Stomach (tissue), 9 donors: ENCODE measurements around the gene ADCY9. TPM values are rescaled to one million over a fixed set of nuclear protein-coding genes. Genes with fewer than 3 reads are reported as not detected.

Source experiments
- DNase-seq, 2 donors: peaks; one replicate each; pipeline versions ENCODE4 v3.0.0 to v3.0.0-alpha.2; 2013 to 2019
- H3K27ac ChIP-seq, 5 donors: fragments of 200-600 bp in 4 of 5; sonication (generic) in 4 of 5; one replicate each; pipeline ENCODE4 v1.5.1; 2013 to 2019; ENCODE audit warnings: mild to moderate bottlenecking in 1 of 5, moderate library complexity in 1 of 5
- H3K27me3 ChIP-seq, 3 donors: fragments of 200-600 bp; sonication (generic); one replicate each; pipeline ENCODE4 v1.5.1; 2017 to 2019; ENCODE audit warnings: mixed run types in 1 of 3
- H3K36me3 ChIP-seq, 4 donors: fragments of 200-600 bp; sonication (generic); 1 replicate in 3 of 4; 2 replicates in 1 of 4; pipeline ENCODE4 v1.5.1; 2016 to 2019
- H3K4me1 ChIP-seq, 4 donors: fragments of 200-600 bp; sonication (generic); one replicate each; pipeline ENCODE4 v1.5.1; 2016 to 2019
- H3K4me3 ChIP-seq, 4 donors: fragments of 200-600 bp; sonication (generic) in 3 of 4; one replicate each; pipeline ENCODE4 v1.5.1; 2016 to 2019; ENCODE audit warnings: mild to moderate bottlenecking in 1 of 4
- H3K9me3 ChIP-seq, 4 donors: fragments of 200-600 bp; sonication (generic); one replicate each; pipeline ENCODE4 v1.5.1; 2016 to 2019
- EP300 ChIP-seq: sonication (generic); formaldehyde crosslinking; IDR thresholded peaks from one replicate; pipeline ENCODE4 v1.6.1; 2017; ENCODE audit warnings: antibody characterized with exemption
- POLR2A ChIP-seq, 4 donors: fragments of 450-650 bp; IDR thresholded peaks; one replicate each; pipeline ENCODE4 v1.6.1; 2016; ENCODE audit warnings: antibody characterized with exemption in 4 of 4, control low read depth in 2 of 4, mild to moderate bottlenecking in 1 of 4, moderate library complexity in 1 of 4
- POLR2AphosphoS5 ChIP-seq, 3 donors: sonication (generic); formaldehyde crosslinking; IDR thresholded peaks; one replicate each; pipeline ENCODE4 v1.6.1; 2016; ENCODE audit warnings: antibody characterized with exemption in 3 of 3
- WGBS, 5 donors: extraction: QIAGEN DNeasy Blood & Tissue Kit in 3 of 5; methylation state at CpG; one replicate each; pipeline versions ENCODE4 v1.1.5 to v1.1.7; 2013 to 2018; 5-methylcytosine and 5-hydroxymethylcytosine counted together
- intact Hi-C: fragments of 100-400 bp; cut with DNase I; formaldehyde crosslinking; loops from one replicate; pipeline ENCODE4 v1.15.1; 2023; ENCODE audit warnings: low total_unique reads
- polyA plus RNA-seq, 3 donors: library from polyadenylated mRNA; stranded (reverse); fragments of 200-250 nt; gene quantifications; one replicate each; pipeline ENCODE4 v1.2.3, GENCODE V29; 2013
- total RNA-seq, 5 donors: library from RNA; depleted of rRNA; stranded (reverse); fragments of >200 nt; gene quantifications; one replicate each; pipeline versions ENCODE4 v1.1.0 to v1.2.3, GENCODE V29; 2014 to 2016
- TF ChIP-seq, protein P1 (sequence below), 7 experiments: fragments of 450-650 bp in 4 of 7; fragments of 200-600 bp in 3 of 7; sonication (generic) in 3 of 7; IDR thresholded peaks; one replicate each; pipeline ENCODE4 v1.5.1; 2016 to 2019; ENCODE audit warnings: antibody characterized with exemption in 7 of 7, control low read depth in 2 of 7, mild to moderate bottlenecking in 1 of 7
- donor health status: healthy with polysubstance abuse.
- donor health status: Bipolar disorder and iron deficiency.
- donor health status: healthy.

The ADCY9 gene
- total and polyA plus RNA-seq, 8 donors, result 1.7 to 55.0 (median 12.9) TPM

DNA sequence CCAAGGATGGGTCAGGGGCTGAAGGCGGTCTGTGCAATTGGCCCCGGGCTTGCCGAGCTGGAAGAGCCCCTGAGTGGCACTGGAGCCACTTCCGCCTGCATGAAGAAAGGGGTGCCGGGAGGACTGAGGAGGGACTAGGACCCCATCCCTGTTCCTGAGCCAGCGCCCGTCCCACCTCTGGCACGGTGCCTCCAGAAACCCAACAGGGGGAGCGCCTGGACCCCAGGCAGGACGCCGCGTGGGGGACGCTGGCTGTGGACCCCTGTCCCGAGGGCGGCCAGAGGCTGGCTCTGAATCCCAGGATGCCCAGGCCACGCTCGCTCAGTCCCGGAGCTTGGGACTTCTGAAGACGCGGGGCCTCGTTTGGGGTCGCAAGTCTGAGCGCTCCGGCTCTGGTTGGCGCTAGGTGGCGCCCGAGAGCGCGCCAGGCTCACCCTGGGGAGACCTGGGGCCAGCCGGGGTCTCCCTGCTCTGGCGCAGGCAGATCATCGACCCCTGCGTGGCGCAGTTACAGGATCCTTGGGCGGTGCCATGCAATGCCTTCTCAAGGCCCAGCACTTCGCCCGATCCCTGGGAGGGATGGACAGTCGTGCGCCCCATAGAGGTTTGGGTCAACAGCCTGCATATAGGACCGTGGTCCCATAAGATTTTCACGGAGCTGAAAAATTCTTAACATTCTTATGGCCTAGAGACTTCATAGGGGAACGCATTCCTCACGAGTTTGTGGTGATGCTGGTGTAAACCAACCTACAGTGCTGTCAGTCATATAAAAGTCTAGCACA lies 177.2 kb downstream of the ADCY9 start:
- 8 to 14% (median 9%) methylated on average over 31 to 43 of the region's 43 CpGs for WGBS, 5 donors
- peak; percentile 40 to 89 for DNase-seq
- intact Hi-C loops, result no loop called here
- Histone ChIP-seq H3K9me3 (no peaks in the 10 kb centered on the region), H3K4me3 (peak overlapping the region; percentile 48 to 50 (median 50)), H3K27me3 (peaks cover 0 to 7% (median 0%) of the 10 kb centered on the region in 3 donors), H3K36me3 (no peaks in the 10 kb centered on the region), H3K27ac (no peak overlapping the region), H3K4me1 (peaks cover 6 to 13% (median 11%) of the 10 kb centered on the region in 4 donors)
- TF ChIP-seq, protein P1, sequence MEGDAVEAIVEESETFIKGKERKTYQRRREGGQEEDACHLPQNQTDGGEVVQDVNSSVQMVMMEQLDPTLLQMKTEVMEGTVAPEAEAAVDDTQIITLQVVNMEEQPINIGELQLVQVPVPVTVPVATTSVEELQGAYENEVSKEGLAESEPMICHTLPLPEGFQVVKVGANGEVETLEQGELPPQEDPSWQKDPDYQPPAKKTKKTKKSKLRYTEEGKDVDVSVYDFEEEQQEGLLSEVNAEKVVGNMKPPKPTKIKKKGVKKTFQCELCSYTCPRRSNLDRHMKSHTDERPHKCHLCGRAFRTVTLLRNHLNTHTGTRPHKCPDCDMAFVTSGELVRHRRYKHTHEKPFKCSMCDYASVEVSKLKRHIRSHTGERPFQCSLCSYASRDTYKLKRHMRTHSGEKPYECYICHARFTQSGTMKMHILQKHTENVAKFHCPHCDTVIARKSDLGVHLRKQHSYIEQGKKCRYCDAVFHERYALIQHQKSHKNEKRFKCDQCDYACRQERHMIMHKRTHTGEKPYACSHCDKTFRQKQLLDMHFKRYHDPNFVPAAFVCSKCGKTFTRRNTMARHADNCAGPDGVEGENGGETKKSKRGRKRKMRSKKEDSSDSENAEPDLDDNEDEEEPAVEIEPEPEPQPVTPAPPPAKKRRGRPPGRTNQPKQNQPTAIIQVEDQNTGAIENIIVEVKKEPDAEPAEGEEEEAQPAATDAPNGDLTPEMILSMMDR (IDR thresholded peaks at IDR 0.05), result peak in 5 of 7 experiments; percentile 39 to 90 (median 88)
- TF ChIP-seq EP300, result no peak

DNA sequence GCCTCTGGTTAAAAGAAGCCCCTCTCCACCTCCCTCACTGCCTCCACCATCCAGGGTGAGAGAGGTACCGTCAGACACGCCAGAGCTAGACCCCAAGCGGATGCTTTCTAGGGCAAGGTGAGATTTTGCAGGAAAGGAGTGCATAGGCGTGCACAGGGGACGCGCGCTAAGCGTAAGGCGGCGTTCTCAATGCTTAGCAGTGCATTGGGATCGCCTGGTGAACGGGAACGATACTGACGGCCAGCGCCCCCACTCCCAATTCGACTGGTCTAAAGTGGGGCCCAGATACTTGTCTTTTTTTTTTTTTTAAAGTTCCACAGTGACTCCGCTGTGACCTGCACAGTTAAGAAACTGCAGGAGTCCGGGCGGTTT lies 177.8 kb downstream of the ADCY9 start:
- no peak for TF ChIP-seq POLR2A (IDR thresholded peaks at IDR 0.05)
- no peak for TF ChIP-seq EP300
- TF ChIP-seq POLR2AphosphoS5 (IDR thresholded peaks at IDR 0.05), result no peak
- TF ChIP-seq, protein P1 (IDR thresholded peaks at IDR 0.05), result no peak
- H3K36me3 ChIP-seq, result no peaks in the 10 kb centered on the region
- peak overlapping the region; percentile 48 to 50 (median 50) for H3K4me3 ChIP-seq
- intact Hi-C loops, result no loop called here
- no peak overlapping the region for H3K27ac ChIP-seq
- no peaks in the 10 kb centered on the region for H3K9me3 ChIP-seq
- DNase-seq, result no peak
- H3K4me1 ChIP-seq, result peaks cover 6 to 13% (median 11%) of the 10 kb centered on the region in 4 donors
- 40 to 65% (median 49%) methylated on average over 19 of the region's 19 CpGs for WGBS, 5 donors
- H3K27me3 ChIP-seq, result peaks cover 0 to 7% (median 0%) of the 10 kb centered on the region in 3 donors

DNA sequence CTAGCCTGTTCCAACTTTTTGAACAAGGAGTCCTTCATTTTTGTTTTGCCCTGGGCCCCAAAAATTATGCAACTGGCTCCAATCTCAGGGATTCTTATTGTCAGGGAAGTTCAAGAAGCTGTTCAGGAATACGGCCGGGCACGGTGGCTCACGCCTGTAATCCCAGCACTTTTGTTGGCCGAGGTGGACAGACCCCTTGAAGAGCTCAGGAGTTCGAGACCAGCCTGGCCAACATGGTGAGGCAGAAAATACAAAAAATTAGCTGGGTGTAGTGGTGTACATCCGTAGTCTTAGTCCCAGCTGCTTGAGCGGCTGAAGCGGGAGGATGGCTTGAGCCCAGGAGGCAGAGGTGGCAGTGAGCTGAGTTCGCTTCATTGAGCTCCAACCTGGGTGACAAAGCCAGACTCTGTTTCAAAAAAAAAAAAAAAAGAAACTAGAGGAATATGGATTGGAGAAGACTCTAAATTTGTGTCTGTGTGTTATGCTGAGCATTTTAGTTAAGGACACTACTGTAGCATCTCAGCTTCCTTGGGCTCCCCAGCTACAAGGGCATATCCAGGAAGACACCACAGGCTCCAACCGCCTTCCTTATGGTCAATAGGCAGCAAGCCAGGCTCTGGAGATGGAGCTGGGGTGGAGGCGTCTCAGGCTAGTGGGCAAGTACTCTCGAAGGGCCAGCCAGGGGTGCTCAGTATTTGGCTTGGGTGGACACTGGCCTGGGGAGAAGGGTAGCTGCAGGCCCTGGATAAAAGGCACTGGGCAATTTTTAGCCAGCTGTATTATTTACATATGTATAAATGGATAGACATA lies 179.0 kb downstream of the ADCY9 start:
- Histone ChIP-seq H3K27ac (no peak overlapping the region), H3K36me3 (no peaks in the 10 kb centered on the region), H3K9me3 (no peaks in the 10 kb centered on the region), H3K27me3 (peaks cover 0 to 7% (median 0%) of the 10 kb centered on the region in 3 donors), H3K4me1 (peaks cover 6 to 13% (median 11%) of the 10 kb centered on the region in 4 donors), H3K4me3 (no peak overlapping the region)
- DNase-seq, result no peak
- intact Hi-C loops, result no loop called here
- WGBS, 5 donors, result 89 to 93% (median 92%) methylated on average over 13 of the region's 13 CpGs
- TF ChIP-seq, protein P1 (IDR thresholded peaks at IDR 0.05), result no peak
- TF ChIP-seq POLR2AphosphoS5 (IDR thresholded peaks at IDR 0.05), result no peak
- no peak for TF ChIP-seq EP300
- TF ChIP-seq POLR2A (IDR thresholded peaks at IDR 0.05), result no peak

DNA sequence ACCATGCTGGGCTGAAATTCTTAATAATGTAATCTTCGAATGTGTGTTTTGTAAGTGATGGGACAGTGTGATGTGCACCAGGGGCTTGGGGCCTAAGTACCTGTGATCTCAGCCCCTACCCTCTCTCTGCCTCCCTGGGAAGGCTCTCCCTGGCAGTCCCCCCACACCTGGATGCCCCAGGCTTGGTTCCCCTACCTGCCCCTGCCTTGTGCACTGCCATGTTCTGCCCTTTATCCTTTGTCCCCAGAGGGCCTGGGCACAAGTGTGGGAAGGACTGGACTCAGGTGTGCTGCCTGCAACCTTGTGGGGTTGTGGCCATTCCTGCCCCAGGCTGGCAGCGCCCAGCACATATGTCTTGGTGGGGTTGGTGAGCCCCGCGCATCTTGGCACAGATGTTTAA lies 180.3 kb downstream of the ADCY9 start:
- Histone ChIP-seq H3K9me3 (no peaks in the 10 kb centered on the region), H3K36me3 (no peaks in the 10 kb centered on the region), H3K4me3 (no peak overlapping the region), H3K4me1 (peaks cover 6 to 13% (median 11%) of the 10 kb centered on the region in 4 donors), H3K27me3 (peaks cover 0 to 7% (median 0%) of the 10 kb centered on the region in 3 donors), H3K27ac (no peak overlapping the region)
- intact Hi-C loops, result no loop called here
- DNase-seq, result no peak
- TF ChIP-seq, protein P1 (IDR thresholded peaks at IDR 0.05), result no peak
- TF ChIP-seq POLR2AphosphoS5 (IDR thresholded peaks at IDR 0.05) (no peak), POLR2A (IDR thresholded peaks at IDR 0.05) (no peak), EP300 (no peak)
- 93 to 99% (median 94%) methylated on average over 3 to 4 of the region's 4 CpGs for WGBS, 5 donors
